ENCODE results near the gene CCDC116. TPM values are rescaled to one million over a fixed set of nuclear protein-coding genes. Genes with fewer than 3 reads are reported as not detected.

The CCDC116 gene, protein sequence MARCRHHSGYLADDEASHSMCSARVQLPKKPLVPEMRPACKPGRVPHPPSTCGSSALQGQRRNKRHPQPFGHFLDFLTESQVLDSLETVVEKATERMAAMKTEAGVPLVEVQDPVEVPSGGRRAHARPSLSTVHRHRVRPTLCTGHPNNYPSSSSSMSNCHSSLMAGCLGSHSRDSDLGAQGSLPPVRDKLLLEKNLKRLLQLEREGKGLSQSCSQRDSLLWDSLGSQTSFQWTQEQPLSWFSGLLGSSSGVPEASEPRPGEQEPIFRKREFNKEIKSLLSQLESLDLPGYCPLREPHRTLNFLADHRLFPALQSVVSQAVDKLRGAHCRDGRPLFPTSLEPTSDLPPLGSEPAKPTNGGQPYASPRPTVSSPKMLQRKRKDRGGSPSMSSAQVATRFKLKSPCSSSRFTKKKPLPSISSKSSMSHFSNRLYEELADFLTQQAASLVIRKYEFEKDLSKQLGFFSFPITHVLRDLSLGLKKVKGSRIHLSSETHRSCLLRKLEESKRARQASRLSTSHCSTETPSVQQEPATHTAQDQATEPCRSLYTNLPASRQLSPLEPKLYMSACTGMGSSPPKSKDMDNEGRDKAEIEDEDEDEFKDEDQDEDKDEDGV
- 0.15 TPM in 1 of 2 replicates, not detected in the other for total RNA-seq (ENCODE audit: low replicate concordance)

DNA sequence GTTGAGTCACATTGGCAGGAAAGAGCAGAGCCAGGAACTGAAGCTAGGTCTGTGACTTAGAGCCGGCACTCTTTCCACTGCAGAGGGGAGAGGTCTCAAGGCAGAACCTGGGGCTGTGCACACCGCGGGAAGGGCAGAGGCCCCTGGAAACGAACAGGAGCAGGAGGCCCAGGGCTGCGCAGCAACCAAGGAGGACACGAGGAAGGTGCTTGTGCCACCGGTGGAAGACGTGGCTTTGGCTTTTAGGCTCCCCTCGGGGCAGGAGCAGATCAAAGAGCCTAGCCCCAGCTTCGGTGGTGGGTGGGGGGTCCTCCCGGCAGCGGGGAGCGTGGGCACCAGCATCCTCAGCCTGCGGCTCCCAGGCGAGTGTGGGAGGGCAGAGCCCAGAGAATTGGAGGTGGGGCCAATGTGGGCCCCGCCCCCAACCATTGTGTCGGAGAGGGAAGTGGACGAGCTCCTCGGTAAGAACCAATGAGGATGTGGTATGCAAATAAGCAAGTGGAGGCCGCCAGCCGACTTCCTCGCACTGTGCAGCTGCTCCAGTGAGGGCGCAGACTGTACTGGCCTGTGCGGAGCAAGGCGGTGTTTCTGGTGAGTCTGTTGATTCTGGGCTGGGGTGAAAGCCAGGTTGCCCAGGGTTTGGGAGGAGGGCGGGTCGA is at the start of gene CCDC116:
CCDC116 (plus strand) TSS at position 524 of the 659 bp plus-strand sequence. CDS start 422 bp downstream, outside the sequence.
- no peaks in the 10 kb centered on the region for H3K27me3 ChIP-seq
- H3K36me3 Mint-ChIP-seq: peaks cover 7% of the 10 kb centered on the region
- H3K27me3 Mint-ChIP-seq (ENCODE audit: insufficient read depth, low read depth): peaks cover 2% of the 10 kb centered on the region
- no peak within 1 kb of the TSS for H3K27ac ChIP-seq
- H3K4me3 ChIP-seq: no peak within 1 kb of the TSS
- H3K36me3 ChIP-seq: no peaks in the 10 kb centered on the region
- no peak within 1 kb of the TSS for H3K9ac ChIP-seq
- no peaks in the 10 kb centered on the region for H3K4me1 ChIP-seq
- H3K4me2 ChIP-seq: no peak within 1 kb of the TSS
- no peak within 1 kb of the TSS for H2AFZ ChIP-seq (replicated peaks)
- peaks cover 9% of the 10 kb centered on the region for H3F3A ChIP-seq (ENCODE audit: low read depth)
- peaks cover 2% of the 10 kb centered on the region for H3K9me3 Mint-ChIP-seq
- TF ChIP-seq EZH2 (IDR thresholded peaks at IDR 0.05): no peak
- TF ChIP-seq, protein P1, sequence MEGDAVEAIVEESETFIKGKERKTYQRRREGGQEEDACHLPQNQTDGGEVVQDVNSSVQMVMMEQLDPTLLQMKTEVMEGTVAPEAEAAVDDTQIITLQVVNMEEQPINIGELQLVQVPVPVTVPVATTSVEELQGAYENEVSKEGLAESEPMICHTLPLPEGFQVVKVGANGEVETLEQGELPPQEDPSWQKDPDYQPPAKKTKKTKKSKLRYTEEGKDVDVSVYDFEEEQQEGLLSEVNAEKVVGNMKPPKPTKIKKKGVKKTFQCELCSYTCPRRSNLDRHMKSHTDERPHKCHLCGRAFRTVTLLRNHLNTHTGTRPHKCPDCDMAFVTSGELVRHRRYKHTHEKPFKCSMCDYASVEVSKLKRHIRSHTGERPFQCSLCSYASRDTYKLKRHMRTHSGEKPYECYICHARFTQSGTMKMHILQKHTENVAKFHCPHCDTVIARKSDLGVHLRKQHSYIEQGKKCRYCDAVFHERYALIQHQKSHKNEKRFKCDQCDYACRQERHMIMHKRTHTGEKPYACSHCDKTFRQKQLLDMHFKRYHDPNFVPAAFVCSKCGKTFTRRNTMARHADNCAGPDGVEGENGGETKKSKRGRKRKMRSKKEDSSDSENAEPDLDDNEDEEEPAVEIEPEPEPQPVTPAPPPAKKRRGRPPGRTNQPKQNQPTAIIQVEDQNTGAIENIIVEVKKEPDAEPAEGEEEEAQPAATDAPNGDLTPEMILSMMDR (IDR thresholded peaks at IDR 0.05): no peak
- no peak for TF ChIP-seq EZH2phosphoT487 (IDR thresholded peaks at IDR 0.05)
- peak; percentile 48 for DNase-seq (ENCODE audit: low spot score)
- no peaks in the 10 kb centered on the region for H3K9me3 ChIP-seq (ENCODE audit: low read depth)
- H3K27ac Mint-ChIP-seq: no peak within 1 kb of the TSS
- H3K79me2 ChIP-seq (ENCODE audit: low read depth): peaks cover 21% of the 10 kb centered on the region
- peaks cover 17% of the 10 kb centered on the region for H4K20me1 ChIP-seq (ENCODE audit: low read depth)
- H3K4me1 Mint-ChIP-seq: peaks cover 10% of the 10 kb centered on the region
- H3K4me3 Mint-ChIP-seq: peak within 1 kb of the TSS; percentile 50

DNA sequence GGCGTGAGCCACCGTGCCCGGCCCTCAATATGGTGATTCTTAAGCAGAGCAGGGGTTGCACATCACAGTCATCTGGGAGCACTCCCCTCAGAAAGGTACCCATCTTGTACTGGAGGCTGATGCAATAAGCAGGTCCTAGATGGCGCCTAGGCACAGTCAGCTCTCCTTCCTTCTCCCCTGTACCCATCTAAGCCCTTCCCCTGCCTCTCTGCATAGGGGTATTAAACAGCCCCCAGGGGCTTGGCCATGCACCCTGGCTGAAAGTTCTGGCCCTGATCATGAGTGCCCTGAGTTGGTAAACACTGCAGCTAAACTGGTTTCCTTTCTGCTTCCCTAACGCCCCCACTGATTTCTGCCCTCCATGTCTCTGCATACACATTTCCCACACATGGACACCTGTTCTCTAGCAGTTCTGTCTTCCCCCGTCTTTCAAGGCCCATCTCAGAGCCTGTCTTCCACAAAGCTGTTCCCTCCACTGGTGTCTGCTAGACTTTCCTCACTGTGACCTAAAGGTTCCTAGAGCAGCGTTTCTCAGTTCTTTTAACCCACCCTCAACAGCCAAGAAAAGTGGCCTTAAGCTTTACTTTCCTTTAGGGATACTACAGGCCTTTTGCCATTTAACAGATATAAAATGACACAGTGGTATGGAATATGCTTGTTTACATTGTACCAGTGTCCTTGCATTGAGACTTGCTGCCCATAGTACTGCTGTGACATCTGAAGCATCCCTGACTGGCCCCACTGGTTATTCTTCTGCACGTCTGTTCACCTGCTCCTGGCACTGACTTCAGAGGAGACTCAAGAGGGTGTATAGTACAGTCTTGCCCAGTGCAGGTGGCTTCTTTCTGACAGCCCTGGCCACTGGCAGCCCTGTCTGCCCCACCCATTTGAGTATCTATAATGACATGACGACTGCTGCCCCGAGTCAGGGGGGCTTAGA is 49.5 kb upstream of the CCDC116 start:
- Histone ChIP-seq H3K4me3 (no peak overlapping the region), H3K36me3 (no peaks in the 10 kb centered on the region), H3F3A (ENCODE audit: low read depth) (peaks cover 3% of the 10 kb centered on the region), H3K4me1 (no peaks in the 10 kb centered on the region), H3K79me2 (ENCODE audit: low read depth) (peaks cover 100% of the 10 kb centered on the region), H2AFZ (replicated peaks) (no peak overlapping the region), H4K20me1 (ENCODE audit: low read depth) (peaks cover 100% of the 10 kb centered on the region), H3K4me2 (no peak overlapping the region), H3K27me3 (no peaks in the 10 kb centered on the region), H3K9ac (no peak overlapping the region), H3K27ac (no peak overlapping the region), H3K9me3 (ENCODE audit: low read depth) (no peaks in the 10 kb centered on the region)
- H3K36me3 Mint-ChIP-seq: peaks cover 16% of the 10 kb centered on the region
- TF ChIP-seq EZH2 (IDR thresholded peaks at IDR 0.05): no peak
- no peak for TF ChIP-seq EZH2phosphoT487 (IDR thresholded peaks at IDR 0.05)
- TF ChIP-seq, protein P1 (IDR thresholded peaks at IDR 0.05): no peak
- DNase-seq (ENCODE audit: low spot score): no peak
- no peaks in the 10 kb centered on the region for H3K4me1 Mint-ChIP-seq
- no peak overlapping the region for H3K4me3 Mint-ChIP-seq
- peaks cover 4% of the 10 kb centered on the region for H3K27me3 Mint-ChIP-seq (ENCODE audit: insufficient read depth, low read depth)
- peak overlapping the region; percentile 16 for H3K27ac Mint-ChIP-seq
- no peaks in the 10 kb centered on the region for H3K9me3 Mint-ChIP-seq

DNA sequence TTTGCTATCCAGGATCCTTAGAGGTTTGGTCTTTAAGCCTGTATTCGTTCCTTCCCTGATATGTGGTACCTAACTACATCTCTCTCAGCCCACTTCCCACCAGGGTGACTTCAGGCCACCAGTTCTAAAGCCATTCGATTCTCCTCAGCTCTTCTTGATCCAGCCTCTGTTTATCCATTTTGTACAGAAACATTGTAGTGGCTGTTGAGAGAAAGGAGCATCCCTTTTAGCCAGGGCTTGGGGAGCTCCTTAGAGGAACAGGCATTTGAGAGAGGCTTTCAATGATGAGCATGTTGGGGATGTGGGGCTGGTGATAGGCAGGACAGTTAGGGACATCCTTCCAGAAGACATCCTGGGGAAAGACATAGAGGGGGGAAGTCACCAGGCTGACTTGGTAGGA is 47.2 kb upstream of the CCDC116 start:
- no peak overlapping the region for H2AFZ ChIP-seq (replicated peaks)
- no peaks in the 10 kb centered on the region for H3K36me3 ChIP-seq
- DNase-seq (ENCODE audit: low spot score): no peak
- no peak overlapping the region for H3K27ac Mint-ChIP-seq
- H3F3A ChIP-seq (ENCODE audit: low read depth): no peaks in the 10 kb centered on the region
- H3K36me3 Mint-ChIP-seq: peaks cover 24% of the 10 kb centered on the region
- no peaks in the 10 kb centered on the region for H3K9me3 Mint-ChIP-seq
- H3K4me2 ChIP-seq: no peak overlapping the region
- H4K20me1 ChIP-seq (ENCODE audit: low read depth): peaks cover 100% of the 10 kb centered on the region
- H3K4me3 ChIP-seq: no peak overlapping the region
- H3K4me1 ChIP-seq: no peaks in the 10 kb centered on the region
- TF ChIP-seq, protein P1 (IDR thresholded peaks at IDR 0.05): no peak
- TF ChIP-seq EZH2phosphoT487 (IDR thresholded peaks at IDR 0.05) (no peak), EZH2 (IDR thresholded peaks at IDR 0.05) (no peak)
- H3K27ac ChIP-seq: no peak overlapping the region
- no peaks in the 10 kb centered on the region for H3K27me3 ChIP-seq
- no peaks in the 10 kb centered on the region for H3K4me1 Mint-ChIP-seq
- peaks cover 4% of the 10 kb centered on the region for H3K27me3 Mint-ChIP-seq (ENCODE audit: insufficient read depth, low read depth)
- H3K4me3 Mint-ChIP-seq: no peak overlapping the region
- H3K9me3 ChIP-seq (ENCODE audit: low read depth): no peaks in the 10 kb centered on the region
- peaks cover 100% of the 10 kb centered on the region for H3K79me2 ChIP-seq (ENCODE audit: low read depth)
- no peak overlapping the region for H3K9ac ChIP-seq
